GM19372 (cell line): Measurements from ENCODE around the gene SPATS2.

Experiments used
- ATAC-seq: cut with Tn5 transposase; IDR thresholded peaks from one replicate; pipeline ENCODE4 v1.9.1; 2021; ENCODE audit warnings: mild to moderate bottlenecking, low read depth, moderate library complexity; ENCODE audit not compliant: unreplicated experiment

SPATS2 gene

GRCh38 chr12:49538510-49539403 is 171.5 kb downstream of the SPATS2 start, which contains the start of gene KCNH3:
KCNH3 (plus strand) TSS chr12:49539030; CDS start chr12:49539417, 387 bp downstream.
- ATAC-seq, result no peak

- no peak for ATAC-seq
These were observed 172.4 kb downstream of the SPATS2 start for GRCh38 chr12:49539406-49540228.

- ATAC-seq, result no peak
These were observed 173.2 kb downstream of the SPATS2 start for GRCh38 chr12:49540229-49541139.

GRCh38 chr12:49541140-49541861 is 174.0 kb downstream of the SPATS2 start:
- ATAC-seq, result no peak

GRCh38 chr12:49541911-49542505 is 174.7 kb downstream of the SPATS2 start:
- no peak for ATAC-seq

- ATAC-seq, result no peak
These were observed 175.4 kb downstream of the SPATS2 start for GRCh38 chr12:49542592-49543160.

- ATAC-seq, result no peak
These were observed 176.1 kb downstream of the SPATS2 start for GRCh38 chr12:49543221-49543913.

- ATAC-seq, result no peak
These were observed 176.9 kb downstream of the SPATS2 start for GRCh38 chr12:49543914-49544815.

- ATAC-seq, result no peak
These were observed 178.6 kb downstream of the SPATS2 start for GRCh38 chr12:49545815-49546214.

GRCh38 chr12:49546481-49546880 is 179.2 kb downstream of the SPATS2 start:
- no peak for ATAC-seq

GRCh38 chr12:49547090-49547690 is 179.9 kb downstream of the SPATS2 start:
- ATAC-seq, result no peak

- ATAC-seq, result no peak
These were observed 181.2 kb downstream of the SPATS2 start for GRCh38 chr12:49548481-49548821.

GRCh38 chr12:49548822-49549648 is 181.8 kb downstream of the SPATS2 start:
- no peak for ATAC-seq

GRCh38 chr12:49549735-49550692 is 182.8 kb downstream of the SPATS2 start:
- ATAC-seq, result no peak

GRCh38 chr12:49550693-49551252 is 183.5 kb downstream of the SPATS2 start:
- no peak for ATAC-seq
